HepG2 (cell line): ENCODE data around the gene LMF2. TPM values are rescaled to one million over a fixed set of nuclear protein-coding genes. Genes with fewer than 3 reads are reported as not detected.

Experiments
- DR1 ChIP-seq: sonication (generic); formaldehyde crosslinking; IDR thresholded peaks from 2 replicates; pipeline ENCODE4 v1.8.0; 2021; ENCODE audit warnings: mild to moderate bottlenecking, missing genetic modification reagents, inconsistent platforms
- FIP1L1 ChIP-seq: fragments of 200-400 bp; formaldehyde crosslinking; IDR thresholded peaks from 2 replicates; pipeline ENCODE4 v1.6.1; 2018; ENCODE audit warnings: low read depth, mild to moderate bottlenecking, low read length, moderate library complexity, borderline replicate concordance; ENCODE audit not compliant: insufficient read depth
- JUNB ChIP-seq: sonication (generic); formaldehyde crosslinking; IDR thresholded peaks from 2 replicates; pipeline ENCODE4 v1.8.0; 2022; ENCODE audit warnings: missing genetic modification reagents, mild to moderate bottlenecking, borderline replicate concordance
- MATR3 ChIP-seq: sonication (generic); formaldehyde crosslinking; IDR thresholded peaks from 2 replicates; pipeline ENCODE4 v1.4.0; 2020; ENCODE audit warnings: missing genetic modification reagents
- MED1 ChIP-seq: sonication (generic); formaldehyde crosslinking; IDR thresholded peaks from 2 replicates; pipeline ENCODE4 v1.4.0; 2020; ENCODE audit warnings: missing genetic modification reagents
- MEF2D ChIP-seq: sonication (generic); formaldehyde crosslinking; IDR thresholded peaks from 2 replicates; pipeline ENCODE4 v1.5.1; 2020; ENCODE audit warnings: mild to moderate bottlenecking, missing genetic modification reagents
- MEIS2 ChIP-seq: sonication (generic); formaldehyde crosslinking; IDR thresholded peaks from 2 replicates; pipeline ENCODE4 v1.9.0; 2021; ENCODE audit warnings: mild to moderate bottlenecking, missing genetic modification reagents
- MTA3 ChIP-seq: sonication (generic); formaldehyde crosslinking; IDR thresholded peaks from 2 replicates; pipeline ENCODE4 v1.4.0; 2020; ENCODE audit warnings: missing genetic modification reagents
- SP4 ChIP-seq: sonication (generic); formaldehyde crosslinking; IDR thresholded peaks from 2 replicates; pipeline ENCODE4 v1.8.1; 2023; ENCODE audit warnings: mild to moderate bottlenecking, missing genetic modification reagents
- TBX2 ChIP-seq: sonication (generic); formaldehyde crosslinking; IDR thresholded peaks from 2 replicates; pipeline ENCODE4 v1.5.0; 2020; ENCODE audit warnings: missing genetic modification reagents, mild to moderate bottlenecking, borderline replicate concordance
- TGIF2 ChIP-seq: IDR thresholded peaks from 2 replicates; pipeline ENCODE4 v1.6.1; 2016; ENCODE audit warnings: control low read depth, missing compliant biosample characterization
- YEATS4 ChIP-seq: sonication (generic); formaldehyde crosslinking; IDR thresholded peaks from 2 replicates; pipeline ENCODE4 v1.4.0; 2020; ENCODE audit warnings: missing genetic modification reagents, borderline replicate concordance
- YY1 ChIP-seq: IDR thresholded peaks from 2 replicates; pipeline ENCODE4 v1.6.1; 2011; ENCODE audit warnings: low read length, low read depth, moderate library complexity, mild to moderate bottlenecking; ENCODE audit not compliant: insufficient read depth, insufficient replicate concordance
- ZBTB4 ChIP-seq: sonication (generic); formaldehyde crosslinking; IDR thresholded peaks from 2 replicates; pipeline ENCODE4 v1.4.0; 2020; ENCODE audit warnings: missing genetic modification reagents, mild to moderate bottlenecking, borderline replicate concordance
- ZFY ChIP-seq: sonication (generic); formaldehyde crosslinking; IDR thresholded peaks from 2 replicates; pipeline ENCODE4 v1.4.0; 2020; ENCODE audit warnings: missing genetic modification reagents
- ZNF253 ChIP-seq: sonication (generic); formaldehyde crosslinking; IDR thresholded peaks from 2 replicates; pipeline ENCODE4 v1.8.0; 2022; ENCODE audit warnings: mild to moderate bottlenecking, missing genetic modification reagents, borderline replicate concordance
- ZNF644 ChIP-seq: IDR thresholded peaks from 2 replicates; pipeline ENCODE4 v1.6.1; 2016; ENCODE audit warnings: low read depth
- polyA plus RNA-seq, 8 experiments: library from polyadenylated mRNA; depleted of rRNA in 3 of 8; stranded (reverse) in 7 of 8; unstranded in 1 of 8; fragments of >200 nt; fragmentation: Illumina TruSeq in 4 of 8; extraction: Trizol in 4 of 8; gene quantifications; 2 replicates each; pipeline versions ENCODE4 v1.2.1 to v1.2.3, GENCODE V29; 2011 to 2016; ENCODE audit warnings: low read depth in 4 of 8, missing spikeins in 1 of 8, mixed read lengths in 1 of 8; ENCODE audit not compliant: insufficient read depth in 1 of 8
- total RNA-seq, 5 experiments: library from RNA; depleted of rRNA; stranded (reverse); fragments of >200 nt; fragmentation: Illumina TruSeq; extraction: Trizol; gene quantifications; 2 replicates each; pipeline ENCODE4 v1.2.3, GENCODE V29; 2016; ENCODE audit warnings: low read depth in 1 of 5
- TF ChIP-seq, protein P1 (sequence below): sonication (generic); formaldehyde crosslinking; IDR thresholded peaks from one replicate; pipeline ENCODE4 v1.5.1; 2020; ENCODE audit warnings: mild to moderate bottlenecking, missing genetic modification reagents; ENCODE audit errors: not compliant biosample characterization

The LMF2 gene
- total and polyA plus RNA-seq, 2 of the 13 experiments (the other 11 are each of a cell fraction or from before 2014, with no cell fraction given): 23.3 to 30.6 TPM

DNA sequence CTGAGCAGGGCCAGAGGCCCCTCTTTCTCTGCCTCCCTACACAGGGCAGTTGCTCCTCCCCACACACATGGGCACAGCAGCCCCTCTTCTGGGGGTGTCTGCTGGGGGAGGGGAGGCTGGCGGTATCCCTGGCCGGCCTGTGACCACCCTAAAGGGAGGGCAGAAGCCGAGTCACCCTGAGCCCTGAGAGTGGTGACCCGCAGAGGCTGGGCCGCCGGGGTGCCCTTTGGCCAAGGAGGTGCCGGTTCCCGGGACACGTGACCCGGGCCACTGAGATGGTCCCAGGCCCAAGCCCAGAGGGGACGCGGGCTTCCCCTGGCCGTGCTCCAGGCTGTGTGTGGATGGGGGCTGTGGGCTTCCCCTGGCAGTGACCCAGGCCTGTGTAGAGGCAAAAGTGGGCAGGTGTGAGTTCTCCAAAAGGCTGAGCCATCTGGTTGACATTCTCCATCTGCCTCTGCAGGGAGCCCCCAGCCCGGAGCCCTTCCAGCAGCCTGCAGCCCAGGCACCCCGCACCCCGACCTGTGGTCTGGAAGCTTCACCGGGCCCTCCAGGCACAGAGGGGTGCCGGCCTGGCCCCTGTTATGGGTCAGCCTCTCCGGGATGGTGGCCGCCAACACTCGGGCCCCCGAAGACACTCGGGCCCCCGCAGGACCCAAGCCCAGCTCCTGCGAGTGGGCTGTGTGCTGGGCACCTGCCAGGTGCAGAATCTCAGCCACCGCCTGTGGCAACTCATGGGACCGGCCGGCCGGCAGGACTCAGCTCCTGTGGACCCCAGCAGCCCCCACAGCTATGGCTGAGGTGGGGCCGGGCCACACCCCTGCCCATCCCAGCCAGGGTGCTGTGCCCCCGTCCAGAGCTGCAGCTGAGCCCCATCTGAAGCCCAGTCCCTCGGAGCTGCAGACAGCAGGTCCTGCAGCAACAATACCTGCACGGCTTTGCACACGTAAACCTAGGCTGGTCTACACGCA lies 25.1 kb downstream of the LMF2 start (continued):
- TF ChIP-seq MEF2D (CRISPR knock-in tag) (no peak), ZFY (no peak; the same call in 1 of the 2 replicates), MTA3 (CRISPR knock-in tag) (no peak), DR1 (no peak), ZBTB4 (no peak), SP4 (no peak), TGIF2 (CRISPR knock-in tag) (no peak), JUNB (CRISPR knock-in tag) (no peak), TBX2 (CRISPR knock-in tag) (peak; percentile 48; the same call in 1 of the 2 replicates), YEATS4 (CRISPR knock-in tag) (no peak), ZNF644 (CRISPR knock-in tag) (no peak), YY1 (no peak), MEIS2 (CRISPR knock-in tag) (no peak), MED1 (no peak), ZNF253 (CRISPR knock-in tag) (no peak), FIP1L1 (no peak), MATR3 (CRISPR knock-in tag) (no peak)
- TF ChIP-seq, protein P1, sequence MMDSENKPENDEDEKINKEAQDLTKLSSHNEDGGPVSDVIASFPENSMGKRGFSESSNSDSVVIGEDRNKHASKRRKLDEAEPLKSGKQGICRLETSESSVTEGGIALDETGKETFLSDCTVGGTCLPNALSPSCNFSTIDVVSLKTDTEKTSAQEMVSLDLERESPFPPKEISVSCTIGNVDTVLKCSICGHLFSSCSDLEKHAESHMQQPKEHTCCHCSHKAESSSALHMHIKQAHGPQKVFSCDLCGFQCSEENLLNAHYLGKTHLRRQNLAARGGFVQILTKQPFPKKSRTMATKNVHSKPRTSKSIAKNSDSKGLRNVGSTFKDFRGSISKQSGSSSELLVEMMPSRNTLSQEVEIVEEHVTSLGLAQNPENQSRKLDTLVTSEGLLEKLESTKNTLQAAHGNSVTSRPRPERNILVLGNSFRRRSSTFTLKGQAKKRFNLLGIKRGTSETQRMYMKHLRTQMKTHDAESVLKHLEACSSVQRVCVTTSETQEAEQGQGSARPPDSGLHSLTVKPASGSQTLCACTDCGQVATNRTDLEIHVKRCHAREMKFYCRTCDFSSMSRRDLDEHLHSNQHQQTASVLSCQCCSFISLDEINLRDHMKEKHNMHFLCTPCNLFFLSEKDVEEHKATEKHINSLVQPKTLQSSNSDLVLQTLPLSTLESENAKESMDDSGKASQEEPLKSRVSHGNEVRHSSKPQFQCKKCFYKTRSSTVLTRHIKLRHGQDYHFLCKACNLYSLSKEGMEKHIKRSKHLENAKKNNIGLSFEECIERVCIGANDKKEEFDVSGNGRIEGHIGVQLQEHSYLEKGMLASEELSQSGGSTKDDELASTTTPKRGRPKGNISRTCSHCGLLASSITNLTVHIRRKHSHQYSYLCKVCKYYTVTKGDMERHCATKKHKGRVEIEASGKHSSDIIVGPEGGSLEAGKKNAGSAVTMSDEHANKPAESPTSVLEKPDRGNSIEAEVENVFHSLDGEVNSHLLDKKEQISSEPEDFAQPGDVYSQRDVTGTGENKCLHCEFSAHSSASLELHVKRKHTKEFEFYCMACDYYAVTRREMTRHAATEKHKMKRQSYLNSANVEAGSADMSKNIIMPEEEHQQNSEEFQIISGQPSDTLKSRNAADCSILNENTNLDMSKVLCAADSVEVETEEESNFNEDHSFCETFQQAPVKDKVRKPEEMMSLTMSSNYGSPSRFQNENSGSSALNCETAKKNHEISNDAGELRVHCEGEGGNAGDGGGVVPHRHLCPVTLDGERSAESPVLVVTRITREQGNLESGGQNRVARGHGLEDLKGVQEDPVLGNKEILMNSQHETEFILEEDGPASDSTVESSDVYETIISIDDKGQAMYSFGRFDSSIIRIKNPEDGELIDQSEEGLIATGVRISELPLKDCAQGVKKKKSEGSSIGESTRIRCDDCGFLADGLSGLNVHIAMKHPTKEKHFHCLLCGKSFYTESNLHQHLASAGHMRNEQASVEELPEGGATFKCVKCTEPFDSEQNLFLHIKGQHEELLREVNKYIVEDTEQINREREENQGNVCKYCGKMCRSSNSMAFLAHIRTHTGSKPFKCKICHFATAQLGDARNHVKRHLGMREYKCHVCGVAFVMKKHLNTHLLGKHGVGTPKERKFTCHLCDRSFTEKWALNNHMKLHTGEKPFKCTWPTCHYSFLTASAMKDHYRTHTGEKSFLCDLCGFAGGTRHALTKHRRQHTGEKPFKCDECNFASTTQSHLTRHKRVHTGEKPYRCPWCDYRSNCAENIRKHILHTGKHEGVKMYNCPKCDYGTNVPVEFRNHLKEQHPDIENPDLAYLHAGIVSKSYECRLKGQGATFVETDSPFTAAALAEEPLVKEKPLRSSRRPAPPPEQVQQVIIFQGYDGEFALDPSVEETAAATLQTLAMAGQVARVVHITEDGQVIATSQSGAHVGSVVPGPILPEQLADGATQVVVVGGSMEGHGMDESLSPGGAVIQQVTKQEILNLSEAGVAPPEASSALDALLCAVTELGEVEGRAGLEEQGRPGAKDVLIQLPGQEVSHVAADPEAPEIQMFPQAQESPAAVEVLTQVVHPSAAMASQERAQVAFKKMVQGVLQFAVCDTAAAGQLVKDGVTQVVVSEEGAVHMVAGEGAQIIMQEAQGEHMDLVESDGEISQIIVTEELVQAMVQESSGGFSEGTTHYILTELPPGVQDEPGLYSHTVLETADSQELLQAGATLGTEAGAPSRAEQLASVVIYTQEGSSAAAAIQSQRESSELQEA: no peak
